NB4 (cell line): ENCODE data around the gene PRODH.
"Not testable (repeated sequence)": the region's sequence is repeated elsewhere in the genome, so short reads cannot be mapped to it uniquely, and the experiment has no call there.

Experiments used
- DNase-seq: peaks from one replicate; pipeline ENCODE4 v3.0.0; 2010; ENCODE audit warnings: low read depth
- H3K4me3 ChIP-seq: one replicate; pipeline ENCODE4 v1.5.1; 2011; ENCODE audit warnings: mild to moderate bottlenecking, low read depth, low read length, moderate library complexity
- CTCF ChIP-seq: IDR thresholded peaks from one replicate; pipeline ENCODE4 v1.5.1; 2012; ENCODE audit warnings: low read depth, low read length
- MAX ChIP-seq: IDR thresholded peaks from 2 replicates; pipeline ENCODE4 v1.6.1; 2011; ENCODE audit warnings: low read depth, low read length
- MYC ChIP-seq: IDR thresholded peaks from 2 replicates; pipeline ENCODE4 v1.6.1; 2011; ENCODE audit warnings: low read depth, low read length
- POLR2A ChIP-seq: IDR thresholded peaks from 2 replicates; pipeline ENCODE4 v1.6.1; 2011; ENCODE audit warnings: mild to moderate bottlenecking; ENCODE audit not compliant: insufficient read length; ENCODE audit errors: extremely low read depth

PRODH gene

DNA sequence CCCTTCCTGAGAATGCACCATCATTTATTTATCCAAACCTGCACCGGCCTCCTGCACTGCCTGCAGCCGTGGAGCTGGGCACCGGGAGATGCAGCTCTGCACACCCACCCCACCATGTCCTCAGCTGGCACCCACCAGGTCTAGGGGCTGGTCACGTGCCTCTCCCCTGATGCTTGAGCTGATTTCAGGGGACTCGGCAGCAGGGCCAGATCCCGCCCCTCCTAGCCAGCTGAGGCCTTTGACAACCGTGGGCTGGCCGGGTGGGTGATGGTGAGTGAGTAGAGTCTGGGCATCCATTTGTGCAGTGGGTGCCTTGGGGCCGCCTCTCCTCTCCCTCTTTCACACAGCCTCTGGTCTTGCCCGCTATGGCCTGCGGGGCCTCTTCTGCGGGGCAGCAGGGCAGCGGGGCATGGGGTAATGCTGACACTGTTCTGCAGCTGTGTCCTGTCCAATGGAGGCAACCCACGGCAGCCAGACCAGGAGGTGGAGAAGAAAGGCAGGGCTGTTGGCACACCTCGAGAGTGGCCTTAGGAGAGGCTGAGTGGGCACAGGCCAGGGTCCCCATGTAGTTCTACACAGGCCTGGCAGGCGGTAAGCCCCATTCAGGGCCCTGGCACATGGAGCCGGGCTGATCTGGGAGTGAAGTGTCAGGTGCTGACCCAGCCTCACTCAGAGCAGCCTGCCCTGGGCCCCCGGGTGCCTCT lies 38.5 kb upstream of the PRODH start:
- no peak overlapping the region for H3K4me3 ChIP-seq
- no peak for DNase-seq
- TF ChIP-seq MYC = no peak
- TF ChIP-seq CTCF = no peak
- TF ChIP-seq POLR2A = no peak
- TF ChIP-seq MAX = no peak

DNA sequence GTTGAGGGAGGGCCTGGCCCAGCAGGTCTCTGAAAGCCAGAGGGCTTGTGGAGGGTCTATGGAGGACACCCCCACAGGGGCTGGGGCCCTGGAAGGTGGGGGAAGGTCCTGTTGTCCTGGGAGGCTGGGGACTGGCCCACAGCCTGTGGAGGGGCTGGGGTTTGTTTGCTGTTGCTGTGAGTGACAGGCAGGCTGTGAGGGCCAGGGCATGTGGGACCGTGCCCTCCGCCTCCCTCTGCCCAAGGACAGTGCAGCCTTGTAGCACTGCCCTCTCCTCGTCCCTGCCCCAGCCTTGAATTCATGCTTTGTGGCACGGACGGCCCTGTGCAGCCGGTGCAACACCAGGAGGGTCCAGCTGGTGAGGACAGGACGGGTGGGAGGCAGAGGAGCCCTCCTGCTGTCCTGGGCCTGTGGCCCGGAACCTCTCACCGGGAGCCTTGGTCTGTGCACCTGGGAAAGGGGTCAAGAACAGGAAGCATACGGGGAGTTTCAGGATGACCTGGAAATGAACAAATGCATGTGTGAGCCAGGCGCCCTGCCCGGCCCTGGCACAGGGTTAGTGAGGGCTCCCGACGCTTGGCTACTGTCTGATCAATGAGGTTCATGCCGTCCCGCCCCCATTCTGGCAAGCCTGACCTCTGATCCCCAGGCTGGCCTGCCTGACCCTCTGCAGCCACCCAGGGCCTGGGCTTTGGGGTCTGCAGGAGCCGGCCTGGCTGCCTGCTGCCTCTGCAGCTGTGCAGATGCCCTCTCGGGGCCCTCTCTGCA lies 37.4 kb upstream of the PRODH start:
- no peak for TF ChIP-seq MYC
- no peak for DNase-seq
- H3K4me3 ChIP-seq = no peak overlapping the region

- DNase-seq, H3K4me3 ChIP-seq: not testable (repeated sequence)
Observed at GRCh38 chr22:18972591-18972990, 36.5 kb upstream of the PRODH start.

- DNase-seq, H3K4me3 ChIP-seq: not testable (repeated sequence)
Observed at GRCh38 chr22:18972029-18972428, 35.9 kb upstream of the PRODH start.

- DNase-seq = no peak
- TF ChIP-seq MYC = no peak
- TF ChIP-seq CTCF = no peak
- no peak for TF ChIP-seq MAX
- TF ChIP-seq POLR2A = no peak
- no peak overlapping the region for H3K4me3 ChIP-seq
Observed at GRCh38 chr22:18971321-18971751, 35.2 kb upstream of the PRODH start.

DNA sequence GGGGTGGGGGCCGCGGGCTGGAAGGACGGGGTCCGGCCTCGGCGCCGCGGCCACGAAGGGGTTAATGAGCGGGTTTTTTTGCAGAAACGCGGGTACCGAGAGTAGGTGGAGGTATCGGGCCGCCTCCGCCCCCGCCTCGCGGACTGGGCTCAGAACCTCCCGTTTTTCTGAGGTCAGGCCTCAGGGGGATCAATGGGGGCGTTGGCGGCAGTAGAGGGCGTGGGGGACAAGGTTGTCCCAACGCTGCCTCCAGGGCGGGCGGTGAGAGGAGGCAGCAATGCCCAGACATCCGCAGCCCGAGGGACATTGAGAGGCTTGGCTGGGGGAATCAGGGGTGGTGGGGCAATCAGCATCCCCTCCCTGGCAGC lies 34.8 kb upstream of the PRODH start:
- no peak for TF ChIP-seq MYC
- no peak for TF ChIP-seq POLR2A
- no peak for TF ChIP-seq MAX
- TF ChIP-seq CTCF = no peak
- DNase-seq = peak; percentile 32
- H3K4me3 ChIP-seq = no peak overlapping the region

DNA sequence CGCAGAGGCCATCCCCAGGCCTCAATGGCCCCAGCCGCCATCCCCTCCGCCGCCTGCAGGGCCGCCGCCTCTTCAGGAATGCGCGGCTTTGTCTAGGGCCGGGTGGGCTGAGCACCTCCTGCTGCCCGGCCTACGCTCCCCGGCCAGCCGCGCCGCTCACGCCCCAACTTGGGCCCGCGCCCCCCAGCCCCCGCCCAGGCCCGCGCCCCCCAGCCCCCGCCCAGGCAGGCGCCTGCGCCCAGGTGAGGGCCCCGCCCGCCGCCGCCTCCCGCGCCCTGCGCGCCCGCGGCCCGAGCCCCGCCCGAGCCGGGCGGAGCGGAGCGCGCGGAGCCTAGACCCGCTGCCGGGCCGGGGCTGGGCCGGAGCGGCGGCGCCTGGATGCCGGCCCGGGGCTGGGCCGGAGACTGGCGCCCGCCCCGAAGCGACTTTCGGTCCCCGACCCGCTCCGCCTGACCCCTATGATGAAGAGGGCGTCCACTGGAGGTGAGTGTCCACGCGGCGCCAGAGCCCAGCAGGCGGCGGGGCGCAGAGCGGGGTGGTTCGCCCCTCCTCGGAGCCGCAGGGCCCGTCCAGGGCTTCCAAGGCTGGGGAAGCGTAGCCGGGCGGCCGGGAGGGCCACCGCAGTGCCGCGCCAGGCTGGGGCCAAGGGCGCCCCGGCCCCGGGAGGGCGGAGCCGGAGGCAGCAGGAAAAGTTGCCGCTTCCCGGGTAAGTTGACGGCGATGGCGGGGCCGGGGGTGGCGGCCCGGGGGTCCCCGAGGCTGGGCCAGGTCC lies 34.3 kb upstream of the PRODH start:
- no peak overlapping the region for H3K4me3 ChIP-seq
- DNase-seq = peak; percentile 26
- TF ChIP-seq MAX (no peak), MYC (no peak)

DNA sequence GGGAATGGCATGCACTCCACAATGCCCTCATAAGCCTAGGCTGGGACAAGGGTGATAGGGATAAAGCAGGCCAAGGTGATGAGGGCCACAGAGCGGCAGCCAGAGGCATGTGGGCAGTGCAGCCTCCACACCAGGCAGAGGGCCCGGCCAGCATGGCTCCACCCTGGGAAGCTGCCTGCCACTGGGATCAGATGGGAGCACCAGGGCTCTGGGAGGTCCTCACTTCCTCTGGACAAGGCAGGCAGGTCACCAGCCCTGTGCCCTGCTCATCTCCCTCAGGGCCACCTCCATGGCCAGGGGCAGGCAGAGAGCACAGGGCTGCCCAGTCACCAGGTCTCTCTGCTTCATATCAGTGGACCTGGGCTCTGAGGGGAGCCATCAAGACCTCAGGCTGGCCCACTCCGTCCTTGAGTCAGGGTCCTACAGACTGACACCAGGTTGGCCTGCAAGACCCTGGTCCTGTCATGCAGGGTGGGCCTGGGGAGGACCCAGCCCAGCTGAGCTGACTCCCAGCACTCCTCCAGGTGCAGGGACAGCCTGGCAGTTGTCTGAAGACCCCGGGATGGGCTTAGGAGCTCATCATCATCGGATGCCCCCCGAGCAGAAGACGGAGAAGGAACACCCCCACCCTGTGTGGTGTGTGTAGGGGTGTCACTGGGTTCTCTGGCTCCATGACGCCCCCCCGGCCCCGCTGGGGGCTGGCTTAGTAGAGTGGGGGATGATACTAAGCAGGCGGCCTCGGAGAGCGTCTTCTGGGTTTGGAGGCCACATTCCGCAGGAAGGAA lies 33.3 kb upstream of the PRODH start:
- DNase-seq, H3K4me3 ChIP-seq: not testable (repeated sequence)
